HUES48 (cell line): ENCODE results near the gene U2AF2.

Experiments used
- H3K27ac ChIP-seq: one replicate; pipeline ENCODE4 v1.7.0; 2013; ENCODE audit warnings: low read depth, low read length, inconsistent platforms
- H3K27me3 ChIP-seq: 2 replicates; pipeline ENCODE4 v1.6.1; 2013; ENCODE audit warnings: mild to moderate bottlenecking, low read length; ENCODE audit not compliant: control insufficient read depth, insufficient read depth
- H3K36me3 ChIP-seq: 2 replicates; pipeline ENCODE4 v1.6.1; 2013; ENCODE audit warnings: low read length; ENCODE audit not compliant: control insufficient read depth, insufficient read depth
- H3K4me1 ChIP-seq: 2 replicates; pipeline ENCODE4 v1.6.1; 2013; ENCODE audit warnings: mild to moderate bottlenecking, low read length; ENCODE audit not compliant: control insufficient read depth, insufficient read depth
- H3K4me3 ChIP-seq: 2 replicates; pipeline ENCODE4 v1.5.1; 2013; ENCODE audit warnings: mild to moderate bottlenecking, low read depth, low read length
- H3K9ac ChIP-seq: 2 replicates; pipeline ENCODE4 v1.6.1; 2013; ENCODE audit warnings: mild to moderate bottlenecking, low read depth, low read length, moderate library complexity
- H3K9me3 ChIP-seq: 2 replicates; pipeline ENCODE4 v1.6.1; 2013; ENCODE audit warnings: low read length; ENCODE audit not compliant: control insufficient read depth, insufficient read depth

The U2AF2 gene

GRCh38 chr19:55654868-55655647, at the start of gene U2AF2:
Gene U2AF2 (plus strand): TSS chr19:55655035. CDS start chr19:55655105, 70 bp downstream.
- H3K4me1 ChIP-seq: peaks cover 21% of the 10 kb centered on the region
- peak within 1 kb of the TSS; percentile 100 for H3K9ac ChIP-seq
- H3K9me3 ChIP-seq: no peaks in the 10 kb centered on the region
- peak within 1 kb of the TSS; percentile 100 for H3K4me3 ChIP-seq
- peak within 1 kb of the TSS; percentile 100 for H3K27ac ChIP-seq
- H3K36me3 ChIP-seq: peaks cover 21% of the 10 kb centered on the region
- no peaks in the 10 kb centered on the region for H3K27me3 ChIP-seq

DNA sequence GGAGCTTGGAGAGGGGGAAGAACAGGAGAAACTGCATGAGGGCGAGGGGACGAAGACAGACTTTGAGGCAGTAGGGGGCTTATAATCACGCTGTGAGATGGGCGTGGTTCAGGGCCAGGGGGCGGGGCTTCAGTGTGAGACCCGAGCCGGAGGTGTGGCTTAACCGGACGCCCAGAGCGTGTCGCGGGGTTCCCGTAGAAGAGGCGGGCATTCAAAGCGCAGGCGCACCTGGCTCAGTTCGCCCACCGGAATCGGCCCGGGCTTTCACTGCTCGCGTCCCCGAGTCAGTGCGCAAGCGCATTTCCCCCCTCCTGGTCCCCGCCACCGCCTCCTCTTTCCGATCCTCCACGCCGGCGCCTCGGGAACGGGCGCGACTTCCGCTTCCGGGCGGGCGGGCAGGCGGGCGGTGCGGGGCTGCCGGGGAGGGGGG, 49.6 kb upstream of the U2AF2 start:
- H3K4me1 ChIP-seq: peaks cover 13% of the 10 kb centered on the region
- peak overlapping the region; percentile 65 for H3K4me3 ChIP-seq
- peaks cover 11% of the 10 kb centered on the region for H3K36me3 ChIP-seq
- H3K9ac ChIP-seq: peak overlapping the region; percentile 43; the same call in 1 of the 2 replicates
- no peaks in the 10 kb centered on the region for H3K9me3 ChIP-seq
- no peaks in the 10 kb centered on the region for H3K27me3 ChIP-seq
- H3K27ac ChIP-seq: peak overlapping the region; percentile 95

- no peaks in the 10 kb centered on the region for H3K9me3 ChIP-seq
- peaks cover 11% of the 10 kb centered on the region for H3K36me3 ChIP-seq
- H3K9ac ChIP-seq: peak within 1 kb of the TSS; percentile 60
- peaks cover 11% of the 10 kb centered on the region for H3K4me1 ChIP-seq
- peak within 1 kb of the TSS; percentile 95 for H3K27ac ChIP-seq
- H3K27me3 ChIP-seq: no peaks in the 10 kb centered on the region
- H3K4me3 ChIP-seq: peak within 1 kb of the TSS; percentile 82
These were observed 49.0 kb upstream of the U2AF2 start, which contains the start of gene ZNF865 for GRCh38 chr19:55605637-55606470. Gene ZNF865 (plus strand): TSS chr19:55605647. CDS start chr19:55613619, 7,972 bp downstream.

- Histone ChIP-seq H3K9ac (no peak overlapping the region), H3K4me3 (peak overlapping the region; percentile 82), H3K4me1 (peaks cover 7% of the 10 kb centered on the region), H3K9me3 (no peaks in the 10 kb centered on the region), H3K36me3 (peaks cover 11% of the 10 kb centered on the region), H3K27ac (peak overlapping the region; percentile 95), H3K27me3 (no peaks in the 10 kb centered on the region)
These were observed 48.4 kb upstream of the U2AF2 start for GRCh38 chr19:55606471-55606787.

- peaks cover 11% of the 10 kb centered on the region for H3K36me3 ChIP-seq
These were observed 48.0 kb upstream of the U2AF2 start for GRCh38 chr19:55606817-55607216.

DNA sequence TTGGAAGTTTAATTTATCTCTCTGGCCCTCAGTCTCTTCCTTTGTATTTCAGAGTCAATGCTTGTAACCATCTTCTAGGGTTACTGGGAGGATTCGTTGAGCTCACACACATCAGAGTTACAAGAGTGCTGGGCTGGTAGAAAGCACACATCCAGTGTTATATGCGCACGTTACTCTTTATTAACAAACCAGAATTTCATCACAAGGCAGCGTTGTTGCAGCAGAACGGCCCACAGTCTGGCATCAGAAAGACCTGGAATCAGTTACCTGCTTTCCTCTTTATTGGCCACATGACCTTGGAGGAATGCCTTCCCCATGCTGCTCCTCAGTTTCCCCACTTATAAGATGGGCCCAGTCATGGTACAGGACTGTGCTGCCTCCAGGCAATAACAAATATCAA, 45.5 kb upstream of the U2AF2 start:
- Histone ChIP-seq H3K4me1 (peaks cover 7% of the 10 kb centered on the region), H3K27ac (no peak overlapping the region), H3K36me3 (peaks cover 11% of the 10 kb centered on the region), H3K4me3 (no peak overlapping the region), H3K27me3 (no peaks in the 10 kb centered on the region), H3K9ac (no peak overlapping the region), H3K9me3 (no peaks in the 10 kb centered on the region)

More at GRCh38 chr19:55606817-55607216, 48.0 kb upstream of the U2AF2 start:
- peak overlapping the region; percentile 82 for H3K4me3 ChIP-seq
- no peaks in the 10 kb centered on the region for H3K9me3 ChIP-seq
- H3K27ac ChIP-seq: peak overlapping the region; percentile 95
- H3K4me1 ChIP-seq: peaks cover 7% of the 10 kb centered on the region
- H3K9ac ChIP-seq: no peak overlapping the region
- no peaks in the 10 kb centered on the region for H3K27me3 ChIP-seq

GRCh38 chr19:55611300-55611982, 43.4 kb upstream of the U2AF2 start:
- Histone ChIP-seq H3K9me3 (no peaks in the 10 kb centered on the region), H3K9ac (no peak overlapping the region), H3K4me3 (no peak overlapping the region), H3K4me1 (peaks cover 6% of the 10 kb centered on the region), H3K27ac (no peak overlapping the region), H3K27me3 (no peaks in the 10 kb centered on the region), H3K36me3 (peaks cover 26% of the 10 kb centered on the region)

- no peak overlapping the region for H3K4me3 ChIP-seq
- no peak overlapping the region for H3K27ac ChIP-seq
- H3K9me3 ChIP-seq: no peaks in the 10 kb centered on the region
- H3K27me3 ChIP-seq: no peaks in the 10 kb centered on the region
- H3K9ac ChIP-seq: no peak overlapping the region
- H3K36me3 ChIP-seq: peaks cover 25% of the 10 kb centered on the region
- H3K4me1 ChIP-seq: no peaks in the 10 kb centered on the region
These were observed 42.7 kb upstream of the U2AF2 start for GRCh38 chr19:55611983-55612645.

DNA sequence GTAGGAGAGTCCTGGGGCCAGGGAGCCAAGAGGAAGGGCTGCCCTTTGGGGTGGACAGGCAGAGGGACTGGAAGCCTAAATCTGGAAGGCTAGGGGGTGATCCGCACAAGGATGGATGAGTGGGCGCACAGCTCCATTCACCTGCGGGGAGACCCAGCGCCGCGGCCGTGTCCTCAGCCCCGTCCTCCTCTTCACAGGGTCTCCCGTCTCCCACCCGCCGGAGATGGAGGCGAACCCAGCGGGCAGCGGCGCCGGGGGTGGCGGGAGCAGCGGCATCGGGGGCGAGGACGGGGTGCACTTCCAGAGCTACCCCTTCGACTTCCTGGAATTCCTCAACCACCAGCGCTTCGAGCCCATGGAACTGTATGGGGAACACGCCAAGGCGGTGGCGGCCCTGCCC, 41.4 kb upstream of the U2AF2 start:
- H3K27ac ChIP-seq: no peak overlapping the region
- no peaks in the 10 kb centered on the region for H3K27me3 ChIP-seq
- H3K9ac ChIP-seq: no peak overlapping the region
- peaks cover 29% of the 10 kb centered on the region for H3K36me3 ChIP-seq
- H3K9me3 ChIP-seq: no peaks in the 10 kb centered on the region
- H3K4me3 ChIP-seq: no peak overlapping the region
- H3K4me1 ChIP-seq: no peaks in the 10 kb centered on the region

DNA sequence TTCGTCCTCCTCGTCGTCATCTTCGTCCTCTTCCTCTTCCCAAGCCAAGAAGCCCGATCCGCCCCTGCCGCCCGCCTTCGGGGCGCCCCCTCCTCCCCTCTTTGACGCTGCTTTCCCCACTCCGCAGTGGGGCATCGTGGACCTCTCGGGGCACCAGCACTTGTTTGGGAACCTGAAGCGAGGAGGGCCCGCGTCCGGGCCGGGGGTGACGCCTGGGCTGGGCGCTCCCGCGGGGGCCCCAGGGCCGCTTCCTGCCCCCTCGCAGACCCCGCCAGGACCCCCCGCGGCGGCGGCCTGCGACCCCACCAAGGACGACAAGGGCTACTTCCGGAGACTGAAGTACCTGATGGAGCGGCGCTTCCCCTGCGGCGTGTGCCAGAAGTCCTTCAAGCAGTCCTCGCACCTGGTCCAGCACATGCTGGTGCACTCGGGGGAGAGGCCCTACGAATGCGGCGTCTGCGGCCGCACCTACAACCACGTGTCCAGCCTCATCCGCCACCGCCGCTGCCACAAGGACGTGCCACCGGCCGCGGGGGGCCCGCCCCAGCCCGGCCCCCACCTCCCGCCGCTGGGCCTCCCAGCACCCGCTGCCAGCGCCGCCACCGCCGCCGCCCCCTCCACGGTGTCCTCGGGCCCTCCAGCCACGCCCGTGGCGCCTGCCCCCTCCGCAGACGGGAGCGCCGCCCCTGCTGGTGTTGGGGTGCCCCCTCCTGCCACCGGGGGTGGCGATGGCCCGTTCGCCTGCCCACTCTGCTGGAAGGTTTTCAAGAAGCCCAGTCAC, 40.7 kb upstream of the U2AF2 start:
- H3K4me3 ChIP-seq: no peak overlapping the region
- no peak overlapping the region for H3K27ac ChIP-seq
- no peaks in the 10 kb centered on the region for H3K9me3 ChIP-seq
- H3K27me3 ChIP-seq: no peaks in the 10 kb centered on the region
- H3K9ac ChIP-seq: no peak overlapping the region
- H3K36me3 ChIP-seq: peaks cover 29% of the 10 kb centered on the region
- H3K4me1 ChIP-seq: no peaks in the 10 kb centered on the region
